Activated CD4-positive, alpha-beta T cell treated with anti-CD3 and anti-CD28 coated beads, Interleukin-2, amount 10 ng/mL, durations not matched to agents 24 days and 14 days (primary cell): Measurements from ENCODE around the gene ADM. TPM values are rescaled to one million over a fixed set of nuclear protein-coding genes. Genes with fewer than 3 reads are reported as not detected.
"Not testable (repeated sequence)": the region's sequence is repeated elsewhere in the genome, so short reads cannot be mapped to it uniquely, and the experiment has no call there.

Source experiments
- DNase-seq: peaks from one replicate; pipeline ENCODE4 v3.0.0; 2022
- H3K27ac Mint-ChIP-seq: one replicate; pipeline ENCODE4 v1.8.0; 2022; ENCODE audit warnings: mild to moderate bottlenecking, mixed read lengths
- H3K27me3 Mint-ChIP-seq: one replicate; pipeline ENCODE4 v1.8.0; 2022; ENCODE audit warnings: mixed read lengths
- H3K36me3 Mint-ChIP-seq: one replicate; pipeline ENCODE4 v1.8.0; 2022; ENCODE audit warnings: low read depth, mild to moderate bottlenecking, mixed read lengths
- H3K4me1 Mint-ChIP-seq: one replicate; pipeline ENCODE4 v1.8.0; 2021; ENCODE audit warnings: mixed read lengths
- H3K4me3 Mint-ChIP-seq: one replicate; pipeline ENCODE4 v1.8.0; 2022; ENCODE audit warnings: mild to moderate bottlenecking, moderate library complexity, mixed read lengths
- H3K9me3 Mint-ChIP-seq: one replicate; pipeline ENCODE4 v1.8.0; 2021; ENCODE audit warnings: mixed read lengths
- intact Hi-C: fragments of 100-400 bp; cut with micrococcal nuclease; formaldehyde crosslinking; loops from one replicate; pipeline ENCODE4 v1.15.1; 2023
- total RNA-seq: library from RNA; stranded (reverse); gene quantifications from 2 replicates; pipeline ENCODE4 v1.2.3, GENCODE V29; 2022

ADM gene
- 5.1 and 7.4 TPM in 2 replicates for total RNA-seq

- Mint-ChIP-seq H3K4me3 (peak within 1 kb of the TSS; percentile 93), H3K27ac (peak within 1 kb of the TSS; percentile 60), H3K4me1 (peaks cover 57% of the 10 kb centered on the region), H3K27me3 (peaks cover 56% of the 10 kb centered on the region), H3K9me3 (no peaks in the 10 kb centered on the region), H3K36me3 (peaks cover 3% of the 10 kb centered on the region)
- intact Hi-C loops, result loop anchor here (1.0 to 10.0 kb wide), 12 partner anchors 10 to 1620 kb away; partner anchors contain the start of genes CTR9, RNF141, RPL27A and SBF2
- DNase-seq, result peak; percentile 79
These were observed at the start of gene ADM for GRCh38 chr11:10304495-10305261. Gene ADM (plus strand): TSS chr11:10305073. CDS start chr11:10305701, 628 bp downstream.

DNA sequence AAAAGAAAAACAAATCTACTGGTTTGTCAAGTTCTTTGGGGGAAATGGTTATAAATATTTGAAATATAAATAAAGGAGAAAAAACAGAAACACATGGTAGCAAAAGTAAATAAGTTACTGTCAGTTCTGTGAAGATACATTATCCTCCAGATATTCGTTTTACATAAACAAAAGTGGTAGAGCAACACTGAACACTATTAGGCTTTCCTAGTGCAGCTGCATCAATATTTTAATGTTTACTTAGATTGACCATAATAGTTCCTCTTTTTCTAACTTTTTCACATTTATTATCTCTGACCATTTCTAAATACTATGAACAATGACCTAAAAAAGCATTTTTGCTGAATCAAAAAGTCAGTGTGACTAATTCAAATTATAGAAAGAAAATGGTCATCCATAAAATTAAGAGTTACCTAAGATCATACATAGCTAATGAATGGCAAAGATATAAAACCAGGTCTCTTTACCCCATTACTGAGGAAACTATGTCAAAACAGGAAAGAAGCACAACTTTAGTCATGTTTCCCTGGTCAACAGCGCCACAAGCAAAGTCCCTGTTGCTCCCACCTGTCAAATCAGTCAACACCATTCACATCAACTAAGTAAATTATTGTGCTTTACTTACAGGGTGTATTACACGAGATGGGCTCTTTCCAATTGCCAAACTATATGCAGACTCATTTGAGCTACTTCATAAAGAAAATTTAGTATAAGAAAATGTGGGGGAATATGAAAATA, 49.3 kb upstream of the ADM start:
- H3K36me3 Mint-ChIP-seq, result no peaks in the 10 kb centered on the region
- no peak overlapping the region for H3K4me3 Mint-ChIP-seq
- intact Hi-C loops, result no loop called here
- no peak overlapping the region for H3K27ac Mint-ChIP-seq
- no peaks in the 10 kb centered on the region for H3K4me1 Mint-ChIP-seq
- H3K9me3 Mint-ChIP-seq, result no peaks in the 10 kb centered on the region
- no peak for DNase-seq
- H3K27me3 Mint-ChIP-seq, result no peaks in the 10 kb centered on the region

GRCh38 chr11:10257478-10257877, 47.4 kb upstream of the ADM start:
- H3K36me3 Mint-ChIP-seq, result no peaks in the 10 kb centered on the region
- H3K27ac Mint-ChIP-seq, result no peak overlapping the region
- intact Hi-C loops, result no loop called here
- peaks cover 2% of the 10 kb centered on the region for H3K27me3 Mint-ChIP-seq
- no peak overlapping the region for H3K4me3 Mint-ChIP-seq
- no peaks in the 10 kb centered on the region for H3K4me1 Mint-ChIP-seq
- DNase-seq, result no peak
- no peaks in the 10 kb centered on the region for H3K9me3 Mint-ChIP-seq

- Mint-ChIP-seq H3K9me3 (no peaks in the 10 kb centered on the region), H3K36me3 (no peaks in the 10 kb centered on the region), H3K27ac (no peak overlapping the region), H3K4me1 (no peaks in the 10 kb centered on the region), H3K4me3 (no peak overlapping the region), H3K27me3 (peaks cover 7% of the 10 kb centered on the region)
- DNase-seq, result no peak
- intact Hi-C loops, result no loop called here
These were observed 43.1 kb upstream of the ADM start for GRCh38 chr11:10261821-10262220.

GRCh38 chr11:10263929-10264328, 40.9 kb upstream of the ADM start:
- Mint-ChIP-seq H3K9me3 (no peaks in the 10 kb centered on the region), H3K36me3 (no peaks in the 10 kb centered on the region), H3K27ac (no peak overlapping the region), H3K27me3 (peaks cover 11% of the 10 kb centered on the region), H3K4me1 (no peaks in the 10 kb centered on the region), H3K4me3 (no peak overlapping the region)
- intact Hi-C loops, result no loop called here
- no peak for DNase-seq

GRCh38 chr11:10264716-10265115, 40.2 kb upstream of the ADM start:
- H3K36me3 Mint-ChIP-seq, DNase-seq, H3K4me1 Mint-ChIP-seq, H3K9me3 Mint-ChIP-seq, H3K27ac Mint-ChIP-seq, intact Hi-C loops, H3K4me3 Mint-ChIP-seq: not testable (repeated sequence)
- H3K27me3 Mint-ChIP-seq, result peaks cover 11% of the 10 kb centered on the region

- no peak overlapping the region for H3K4me3 Mint-ChIP-seq
- no peaks in the 10 kb centered on the region for H3K4me1 Mint-ChIP-seq
- H3K27ac Mint-ChIP-seq, result no peak overlapping the region
- no peak for DNase-seq
- H3K9me3 Mint-ChIP-seq, result no peaks in the 10 kb centered on the region
- peaks cover 11% of the 10 kb centered on the region for H3K27me3 Mint-ChIP-seq
- intact Hi-C loops, result no loop called here
- H3K36me3 Mint-ChIP-seq, result no peaks in the 10 kb centered on the region
These were observed 38.9 kb upstream of the ADM start for GRCh38 chr11:10265936-10266335.

DNA sequence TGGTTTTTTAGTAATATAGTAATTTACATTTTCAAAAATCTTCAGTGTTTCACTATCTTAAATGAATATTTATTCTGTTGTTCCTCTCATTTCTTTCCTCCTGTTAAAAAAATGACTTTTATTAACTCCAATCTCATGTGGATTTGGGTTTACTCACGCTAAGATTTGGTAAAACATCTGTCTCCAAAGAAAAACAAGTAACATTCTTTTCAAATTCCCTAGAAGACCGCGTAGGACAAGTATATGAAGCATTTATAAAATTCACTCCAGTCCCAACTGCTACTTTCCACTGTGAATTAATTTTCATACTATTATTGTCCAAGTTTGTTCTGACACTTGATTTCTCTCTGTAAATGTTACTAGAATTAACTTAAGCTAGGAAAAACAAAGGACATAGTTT, 37.1 kb upstream of the ADM start:
- no peaks in the 10 kb centered on the region for H3K4me1 Mint-ChIP-seq
- H3K27me3 Mint-ChIP-seq, result peaks cover 8% of the 10 kb centered on the region
- intact Hi-C loops, result no loop called here
- no peaks in the 10 kb centered on the region for H3K36me3 Mint-ChIP-seq
- no peak overlapping the region for H3K4me3 Mint-ChIP-seq
- H3K9me3 Mint-ChIP-seq, result no peaks in the 10 kb centered on the region
- no peak for DNase-seq
- no peak overlapping the region for H3K27ac Mint-ChIP-seq

DNA sequence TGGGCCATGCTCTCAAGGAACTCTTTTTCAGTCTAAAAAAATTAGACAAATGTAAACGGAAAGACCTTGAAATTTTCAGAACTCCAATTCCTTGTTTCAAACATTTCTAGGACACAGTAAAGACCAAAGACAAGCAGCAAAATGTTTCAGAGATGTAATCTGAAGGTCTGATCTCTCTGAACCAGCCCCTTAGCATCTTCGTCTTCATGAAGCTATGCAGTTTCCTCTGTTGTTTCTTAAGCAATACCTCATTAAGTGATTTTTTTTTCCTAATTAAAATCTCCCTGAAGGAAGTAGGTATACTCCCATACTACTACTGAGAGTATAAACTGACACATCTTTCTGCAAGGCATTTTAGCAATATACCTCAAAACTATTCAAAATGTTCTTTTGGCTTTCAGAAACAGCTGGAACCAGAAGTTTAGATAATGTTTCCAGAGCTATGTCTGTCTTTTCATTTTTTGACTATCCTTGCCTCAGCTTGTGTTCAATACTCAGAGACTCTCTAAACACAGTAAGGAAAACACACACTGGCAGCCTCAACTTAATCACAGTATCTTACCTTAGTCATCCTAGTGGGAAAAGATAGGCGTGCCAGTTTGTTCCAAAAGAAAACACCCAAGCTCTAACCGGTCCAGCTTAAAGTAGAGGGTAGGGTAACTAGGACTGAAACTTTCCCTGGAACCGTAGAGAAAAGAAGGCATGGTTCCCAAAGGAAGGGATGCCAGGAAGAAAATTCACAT, 36.0 kb upstream of the ADM start:
- Mint-ChIP-seq H3K27ac (no peak overlapping the region), H3K4me1 (no peaks in the 10 kb centered on the region), H3K4me3 (no peak overlapping the region), H3K27me3 (peaks cover 5% of the 10 kb centered on the region), H3K9me3 (no peaks in the 10 kb centered on the region), H3K36me3 (no peaks in the 10 kb centered on the region)
- no peak for DNase-seq
- intact Hi-C loops, result no loop called here

- no peak for DNase-seq
- Mint-ChIP-seq H3K4me1 (no peaks in the 10 kb centered on the region), H3K9me3 (no peaks in the 10 kb centered on the region), H3K27ac (no peak overlapping the region), H3K27me3 (peaks cover 11% of the 10 kb centered on the region), H3K36me3 (no peaks in the 10 kb centered on the region), H3K4me3 (no peak overlapping the region)
- intact Hi-C loops, result no loop called here
These were observed 32.7 kb upstream of the ADM start for GRCh38 chr11:10272132-10272531.

GRCh38 chr11:10273738-10274137, 31.1 kb upstream of the ADM start:
- H3K9me3 Mint-ChIP-seq, result no peaks in the 10 kb centered on the region
- DNase-seq, result no peak
- H3K36me3 Mint-ChIP-seq, result no peaks in the 10 kb centered on the region
- no peak overlapping the region for H3K4me3 Mint-ChIP-seq
- peaks cover 7% of the 10 kb centered on the region for H3K27me3 Mint-ChIP-seq
- intact Hi-C loops, result no loop called here
- H3K4me1 Mint-ChIP-seq, result no peaks in the 10 kb centered on the region
- H3K27ac Mint-ChIP-seq, result no peak overlapping the region

GRCh38 chr11:10274726-10275125, 30.1 kb upstream of the ADM start:
- H3K27me3 Mint-ChIP-seq, result peaks cover 7% of the 10 kb centered on the region
- intact Hi-C loops, result no loop called here
- H3K4me1 Mint-ChIP-seq, result no peaks in the 10 kb centered on the region
- H3K4me3 Mint-ChIP-seq, result no peak overlapping the region
- DNase-seq, result no peak
- H3K27ac Mint-ChIP-seq, result no peak overlapping the region
- H3K36me3 Mint-ChIP-seq, result no peaks in the 10 kb centered on the region
- no peaks in the 10 kb centered on the region for H3K9me3 Mint-ChIP-seq

DNA sequence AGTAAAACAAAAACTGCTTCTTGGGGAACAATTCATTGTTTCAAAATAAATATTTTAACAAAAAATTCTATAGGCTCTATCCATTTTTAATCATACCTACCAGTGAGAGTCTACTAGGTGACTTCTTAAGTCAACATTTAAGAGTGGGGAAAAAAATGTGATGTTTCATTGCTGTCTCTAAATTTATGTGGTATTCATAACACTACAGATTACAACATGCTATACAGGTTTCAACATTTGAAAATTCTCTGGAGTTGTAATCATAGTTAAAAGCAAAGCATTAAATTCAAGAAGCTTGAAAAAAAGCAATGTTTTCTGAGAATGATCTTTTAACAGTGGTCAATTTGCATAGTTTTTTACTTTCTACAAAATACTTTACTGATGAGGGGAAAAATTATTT, 29.2 kb upstream of the ADM start:
- intact Hi-C loops, result no loop called here
- peaks cover 11% of the 10 kb centered on the region for H3K27me3 Mint-ChIP-seq
- no peaks in the 10 kb centered on the region for H3K36me3 Mint-ChIP-seq
- no peaks in the 10 kb centered on the region for H3K9me3 Mint-ChIP-seq
- H3K4me3 Mint-ChIP-seq, result no peak overlapping the region
- no peak overlapping the region for H3K27ac Mint-ChIP-seq
- DNase-seq, result no peak
- no peaks in the 10 kb centered on the region for H3K4me1 Mint-ChIP-seq

GRCh38 chr11:10282117-10282516, 22.8 kb upstream of the ADM start:
- no peaks in the 10 kb centered on the region for H3K9me3 Mint-ChIP-seq
- peaks cover 6% of the 10 kb centered on the region for H3K4me1 Mint-ChIP-seq
- H3K4me3 Mint-ChIP-seq, result no peak overlapping the region
- intact Hi-C loops, result no loop called here
- no peak for DNase-seq
- H3K27ac Mint-ChIP-seq, result no peak overlapping the region
- peaks cover 15% of the 10 kb centered on the region for H3K27me3 Mint-ChIP-seq
- H3K36me3 Mint-ChIP-seq, result no peaks in the 10 kb centered on the region
